WTC11 (cell line): Measurements from ENCODE around the gene MEGF9. TPM values are rescaled to one million over a fixed set of nuclear protein-coding genes. Genes with fewer than 3 reads are reported as not detected.

Experiments used
- ATAC-seq: fragments of 200-7000 bp; cut with Tn5 transposase; 2 replicates; pipeline ENCODE4 v1.10.0; 2021; ENCODE audit warnings: mild to moderate bottlenecking, moderate library complexity
- CTCF ChIA-PET: fragments of 300-600 bp; sonication (Branson Sonifier 250); formaldehyde crosslinking; loops from one replicate; lab custom pipeline; 2021; ENCODE audit warnings: antibody characterized with exemption; lab: Charles Lee
- POLR2A ChIA-PET: fragments of 350-600 bp; sonication (Branson Sonifier 250); formaldehyde crosslinking; loops from one replicate; lab custom pipeline; 2021; ENCODE audit warnings: antibody characterized with exemption; lab: Charles Lee
- DNase-seq: peaks from one replicate; pipeline ENCODE4 v3.0.0; 2021; ENCODE audit warnings: low spot score
- H3K27ac Mint-ChIP-seq: 2 replicates; pipeline ENCODE4 v1.8.0; 2021; ENCODE audit warnings: mixed read lengths
- H3K27me3 Mint-ChIP-seq: 2 replicates; pipeline ENCODE4 v1.8.0; 2021; ENCODE audit warnings: low read depth, mild to moderate bottlenecking, moderate library complexity, mixed read lengths
- H3K36me3 Mint-ChIP-seq: 2 replicates; pipeline ENCODE4 v1.8.0; 2021; ENCODE audit warnings: mixed read lengths
- H3K4me1 Mint-ChIP-seq: 2 replicates; pipeline ENCODE4 v1.8.0; 2022; ENCODE audit warnings: mixed read lengths
- H3K4me3 Mint-ChIP-seq: 2 replicates; pipeline ENCODE4 v1.8.0; 2021; ENCODE audit warnings: mild to moderate bottlenecking, moderate library complexity, mixed read lengths
- H3K9me3 Mint-ChIP-seq: 2 replicates; pipeline ENCODE4 v1.8.0; 2021; ENCODE audit warnings: mixed read lengths
- ATF6 ChIP-seq: sonication (generic); formaldehyde crosslinking; IDR thresholded peaks from 2 replicates; pipeline ENCODE4 v1.8.1; 2023; ENCODE audit warnings: mild to moderate bottlenecking, missing genetic modification reagents
- ELF4 ChIP-seq: sonication (generic); formaldehyde crosslinking; IDR thresholded peaks from 2 replicates; pipeline ENCODE4 v1.8.1; 2022; ENCODE audit warnings: low read depth, mild to moderate bottlenecking, moderate library complexity, missing genetic modification reagents
- EMX1 ChIP-seq: fragments of 250-450 bp; sonication (Bioruptor Pico); IDR thresholded peaks from 2 replicates; pipeline ENCODE4 v1.8.0; 2021; ENCODE audit warnings: mild to moderate bottlenecking
- FOXJ3 ChIP-seq: sonication (generic); formaldehyde crosslinking; IDR thresholded peaks from 2 replicates; pipeline ENCODE4 v1.9.0; 2021; ENCODE audit warnings: missing genetic modification reagents, mild to moderate bottlenecking, borderline replicate concordance
- GRHL2 ChIP-seq: fragments of 250-450 bp; sonication (Bioruptor Pico); IDR thresholded peaks from 2 replicates; pipeline ENCODE4 v1.8.0; 2022; ENCODE audit warnings: mild to moderate bottlenecking, moderate library complexity; ENCODE audit not compliant: insufficient replicate concordance, severe bottlenecking
- HMGXB4 ChIP-seq: sonication (generic); formaldehyde crosslinking; IDR thresholded peaks from 2 replicates; pipeline ENCODE4 v1.8.1; 2023; ENCODE audit warnings: mild to moderate bottlenecking, moderate library complexity, missing genetic modification reagents
- MXD4 ChIP-seq: fragments of 250-450 bp; sonication (Bioruptor Pico); IDR thresholded peaks from 2 replicates; pipeline ENCODE4 v1.8.0; 2021; ENCODE audit warnings: mild to moderate bottlenecking, moderate library complexity, borderline replicate concordance
- NR3C1 ChIP-seq: sonication (generic); formaldehyde crosslinking; conservative IDR thresholded peaks from 2 replicates; pipeline ENCODE4 v1.8.1; 2023; ENCODE audit warnings: low read depth, mild to moderate bottlenecking, missing genetic modification reagents
- OVOL2 ChIP-seq: fragments of 250-450 bp; sonication (Bioruptor Pico); IDR thresholded peaks from 2 replicates; pipeline ENCODE4 v1.9.0; 2021; ENCODE audit warnings: mild to moderate bottlenecking, borderline replicate concordance
- RELA ChIP-seq: sonication (generic); formaldehyde crosslinking; IDR thresholded peaks from 2 replicates; pipeline ENCODE4 v1.8.1; 2022; ENCODE audit warnings: missing genetic modification reagents, mild to moderate bottlenecking, borderline replicate concordance
- SOX15 ChIP-seq: fragments of 250-450 bp; sonication (Bioruptor Pico); IDR thresholded peaks from 2 replicates; pipeline ENCODE4 v1.9.0; 2021; ENCODE audit warnings: mild to moderate bottlenecking
- TCF7 ChIP-seq: sonication (generic); formaldehyde crosslinking; IDR thresholded peaks from 2 replicates; pipeline ENCODE4 v1.8.0; 2022; ENCODE audit warnings: mild to moderate bottlenecking, low read depth, missing genetic modification reagents, moderate library complexity
- TEAD1 ChIP-seq: sonication (generic); formaldehyde crosslinking; IDR thresholded peaks from 2 replicates; pipeline ENCODE4 v1.8.0; 2022; ENCODE audit warnings: mild to moderate bottlenecking, missing genetic modification reagents
- ZNF219 ChIP-seq: sonication (generic); formaldehyde crosslinking; IDR thresholded peaks from 2 replicates; pipeline ENCODE4 v1.8.0; 2023; ENCODE audit warnings: missing genetic modification reagents, mild to moderate bottlenecking, borderline replicate concordance
- ZNF281 ChIP-seq: sonication (generic); formaldehyde crosslinking; IDR thresholded peaks from 2 replicates; pipeline ENCODE4 v1.8.0; 2023; ENCODE audit warnings: mild to moderate bottlenecking, missing genetic modification reagents
- ZNF396 ChIP-seq: fragments of 250-450 bp; sonication (Bioruptor Pico); IDR thresholded peaks from 2 replicates; pipeline ENCODE4 v1.8.0; 2021; ENCODE audit warnings: mild to moderate bottlenecking, moderate library complexity, borderline replicate concordance
- ZNF423 ChIP-seq: fragments of 250-450 bp; sonication (Bioruptor Pico); IDR thresholded peaks from 2 replicates; pipeline ENCODE4 v2.1.2; 2022; ENCODE audit warnings: mild to moderate bottlenecking, moderate library complexity
- ZNF425 ChIP-seq: fragments of 250-450 bp; sonication (Bioruptor Pico); conservative IDR thresholded peaks from 2 replicates; pipeline ENCODE4 v1.9.0; 2021; ENCODE audit warnings: mild to moderate bottlenecking
- total RNA-seq: library from RNA; stranded (reverse); gene quantifications from 3 replicates; pipeline ENCODE4 v1.2.3, GENCODE V29; 2021

MEGF9 gene
- total RNA-seq, 1 experiment from 2014 or later = 0.92 TPM

- ChIA-PET CTCF (no interaction called here), POLR2A (no interaction called here)
- H3K27me3 Mint-ChIP-seq = no peaks in the 10 kb centered on the region
- ATAC-seq (no peak), DNase-seq (no peak)
- no peak overlapping the region for H3K27ac Mint-ChIP-seq
- no peaks in the 10 kb centered on the region for H3K9me3 Mint-ChIP-seq
- H3K36me3 Mint-ChIP-seq = no peaks in the 10 kb centered on the region
- no peaks in the 10 kb centered on the region for H3K4me1 Mint-ChIP-seq
- TF ChIP-seq FOXJ3 (CRISPR knock-in tag) = no peak
- TF ChIP-seq ZNF281 (CRISPR knock-in tag) = no peak
- TF ChIP-seq ZNF425 = no peak
- TF ChIP-seq NR3C1 (CRISPR knock-in tag) = no peak
- TF ChIP-seq SOX15 (CRISPR knock-in tag) = no peak
- TF ChIP-seq ZNF423 (CRISPR knock-in tag) = no peak
- no peak for TF ChIP-seq TCF7 (CRISPR knock-in tag)
- no peak for TF ChIP-seq OVOL2 (CRISPR knock-in tag)
- no peak for TF ChIP-seq GRHL2 (CRISPR knock-in tag)
- no peak for TF ChIP-seq ZNF396 (CRISPR knock-in tag)
- no peak for TF ChIP-seq TEAD1 (CRISPR knock-in tag)
- TF ChIP-seq EMX1 = no peak
- TF ChIP-seq HMGXB4 = no peak
- TF ChIP-seq ZNF219 (CRISPR knock-in tag) = no peak
- TF ChIP-seq ATF6 (CRISPR knock-in tag) = no peak
- H3K4me3 Mint-ChIP-seq = no peak overlapping the region
Measured at GRCh38 chr9:120593250-120593954, 120.9 kb downstream of the MEGF9 start.

- Mint-ChIP-seq H3K9me3 (no peaks in the 10 kb centered on the region), H3K4me3 (no peak overlapping the region), H3K4me1 (peaks cover 4% of the 10 kb centered on the region; the same call in 1 of the 2 replicates), H3K36me3 (no peaks in the 10 kb centered on the region), H3K27me3 (no peaks in the 10 kb centered on the region), H3K27ac (no peak overlapping the region)
- DNase-seq (no peak), ATAC-seq (no peak)
- ChIA-PET CTCF (no interaction called here), POLR2A (no interaction called here)
- no peak for TF ChIP-seq MXD4
- no peak for TF ChIP-seq RELA (CRISPR knock-in tag)
- no peak for TF ChIP-seq ELF4
Measured at GRCh38 chr9:120592210-120592609, 122.1 kb downstream of the MEGF9 start.
